Superior temporal gyrus (tissue), 1 donor: Measurements from ENCODE around the gene ST6GALNAC3.

Source experiments
- DNase-seq: peaks from one replicate; pipeline ENCODE4 v3.0.0-alpha.2; 2016; ENCODE audit errors: extremely low spot score

Gene ST6GALNAC3

DNA sequence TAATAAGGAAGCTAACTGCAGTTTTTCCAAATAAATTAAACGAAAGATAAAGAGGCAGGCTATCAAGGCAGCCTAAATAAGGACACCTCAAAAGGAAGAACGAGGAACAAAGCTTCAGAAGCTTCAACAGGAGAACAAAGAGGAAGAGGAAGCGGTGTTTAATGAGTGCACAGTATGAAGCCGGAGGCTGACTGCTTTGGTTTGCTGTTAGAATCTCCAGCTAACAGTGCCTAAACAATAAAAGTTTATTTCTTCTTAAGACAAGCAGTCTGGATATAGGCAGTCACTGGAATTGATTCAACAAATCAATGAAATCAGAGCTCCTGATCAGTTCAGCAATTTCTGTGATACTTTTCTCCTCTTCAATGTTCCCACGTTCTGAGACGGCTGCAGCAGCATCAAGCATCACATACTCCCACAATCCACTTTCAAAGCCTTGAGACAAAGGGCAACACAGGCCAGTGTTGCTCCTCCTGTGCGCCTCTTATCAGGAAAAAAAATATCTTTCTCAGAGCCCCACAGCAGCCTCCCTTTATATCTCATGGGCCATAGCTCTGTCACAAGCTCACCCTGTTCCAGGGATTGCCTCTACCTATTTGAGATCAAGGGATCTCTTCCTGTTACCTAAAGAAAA lies 427.2 kb downstream of the ST6GALNAC3 start:
- no peak for DNase-seq

DNA sequence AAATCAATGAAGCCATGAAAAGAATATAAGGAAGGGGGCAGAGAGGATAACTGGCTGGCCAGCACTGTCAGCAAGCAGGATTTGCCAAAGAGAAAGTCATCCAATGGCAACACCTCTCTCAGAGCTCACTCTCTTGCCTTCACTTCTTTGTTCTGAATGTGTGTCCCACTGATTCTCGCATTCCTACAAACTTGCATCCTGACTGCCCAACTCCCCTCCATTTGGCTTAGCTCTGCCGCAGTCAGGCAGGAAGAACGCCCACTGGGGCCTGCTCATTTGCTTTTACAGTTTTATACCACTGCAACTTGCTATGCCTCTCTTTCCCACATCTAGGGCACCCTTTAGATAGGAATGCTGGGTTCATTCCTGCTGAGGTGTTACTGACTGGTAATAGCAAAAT lies 428.6 kb downstream of the ST6GALNAC3 start:
- peak; percentile 42 for DNase-seq

DNA sequence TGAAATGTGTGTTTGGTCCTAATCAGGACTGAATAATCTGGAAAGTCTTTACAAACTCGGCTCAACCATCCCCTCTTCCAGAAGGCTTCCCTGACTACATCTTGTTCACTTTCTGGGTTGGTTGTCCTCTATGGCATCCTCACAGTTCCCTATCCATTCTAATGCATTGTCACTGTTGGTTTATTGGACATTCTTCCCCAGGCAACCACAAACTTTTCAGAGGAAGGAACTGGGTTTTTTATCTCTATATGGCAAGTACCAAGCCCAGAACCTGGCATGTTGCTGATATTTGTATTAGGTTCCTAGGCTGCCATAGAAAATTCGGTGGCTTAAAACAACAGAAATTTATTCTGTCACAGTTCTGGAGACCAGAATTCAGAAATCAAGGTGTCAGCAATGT lies 429.2 kb downstream of the ST6GALNAC3 start:
- no peak for DNase-seq

DNA sequence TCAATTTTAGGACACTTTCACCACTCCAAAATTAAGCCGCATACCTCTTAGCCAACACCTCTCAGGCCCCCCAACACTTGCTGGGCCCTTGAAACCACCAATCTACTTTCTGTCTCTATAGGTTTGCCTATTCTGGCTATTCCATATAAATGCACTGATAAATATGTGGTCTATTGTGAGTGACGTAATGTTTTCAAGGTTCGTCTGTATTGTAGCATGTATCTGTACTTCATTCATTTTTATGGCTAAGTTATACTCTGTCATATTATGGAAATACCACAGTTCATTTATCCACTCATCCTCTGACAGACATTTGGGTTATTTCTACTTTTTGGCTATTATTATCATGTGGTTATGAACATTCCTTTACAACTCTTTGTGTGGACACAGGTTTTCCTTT lies 432.8 kb downstream of the ST6GALNAC3 start:
- DNase-seq: no peak

DNA sequence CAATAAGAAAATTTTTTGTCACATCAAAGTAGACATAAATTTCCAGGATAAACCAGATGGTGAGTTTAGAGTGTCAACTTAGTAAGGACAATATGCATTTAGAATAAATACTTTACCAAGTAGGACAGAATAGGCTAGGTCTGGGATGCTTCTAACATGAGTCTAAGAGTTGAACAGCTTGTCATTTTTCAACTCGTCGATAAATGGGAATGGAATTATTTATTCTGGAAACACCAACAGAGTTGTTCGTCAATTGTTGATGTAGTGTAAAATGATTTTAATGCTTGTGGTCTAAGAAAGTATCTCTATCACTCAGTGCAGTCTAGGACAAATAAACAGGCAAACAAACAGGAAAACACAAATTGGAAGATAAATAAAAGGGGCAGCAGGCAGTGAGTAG lies 434.3 kb downstream of the ST6GALNAC3 start:
- DNase-seq: no peak

DNA sequence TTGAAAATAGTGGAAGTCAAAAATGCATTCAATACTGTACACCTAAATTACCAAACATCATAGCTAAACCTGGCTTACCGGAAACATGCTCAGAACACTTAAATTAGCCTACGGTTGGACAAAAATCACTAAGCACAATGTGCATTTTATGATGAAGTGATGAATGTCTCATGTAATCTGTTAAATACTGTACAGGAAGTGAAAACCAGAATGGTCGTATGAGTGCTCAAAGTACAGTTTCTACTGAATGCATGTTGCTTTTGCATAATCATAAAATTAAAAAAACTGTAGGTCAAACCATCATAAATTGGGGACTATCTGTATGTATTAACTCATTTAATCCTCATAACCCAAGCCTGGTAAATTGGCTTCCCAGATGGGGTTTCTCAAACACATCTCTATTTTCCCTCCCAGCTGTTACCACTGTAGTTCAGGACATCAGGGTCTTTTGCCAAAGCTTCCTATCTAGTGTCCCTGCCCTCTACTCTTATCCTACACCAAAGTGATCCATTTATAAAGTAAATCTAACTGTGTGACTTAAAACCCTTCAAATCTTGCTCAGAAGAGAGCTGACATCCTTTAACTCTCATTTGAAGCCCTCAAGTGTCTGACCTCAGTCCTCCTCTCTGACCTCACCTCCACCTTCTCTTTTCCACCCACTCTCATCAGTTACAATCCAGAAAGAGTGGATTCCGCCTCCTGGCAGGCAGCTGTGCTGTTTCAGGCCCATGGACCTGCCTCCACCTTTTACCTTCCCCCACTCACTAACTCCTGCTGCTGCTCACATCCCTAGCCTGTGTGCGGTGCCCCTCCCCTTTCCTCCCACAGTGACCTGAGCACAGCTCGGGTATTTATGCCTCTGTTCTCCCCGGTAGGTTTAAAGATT lies 436.4 kb downstream of the ST6GALNAC3 start:
- no peak for DNase-seq

DNA sequence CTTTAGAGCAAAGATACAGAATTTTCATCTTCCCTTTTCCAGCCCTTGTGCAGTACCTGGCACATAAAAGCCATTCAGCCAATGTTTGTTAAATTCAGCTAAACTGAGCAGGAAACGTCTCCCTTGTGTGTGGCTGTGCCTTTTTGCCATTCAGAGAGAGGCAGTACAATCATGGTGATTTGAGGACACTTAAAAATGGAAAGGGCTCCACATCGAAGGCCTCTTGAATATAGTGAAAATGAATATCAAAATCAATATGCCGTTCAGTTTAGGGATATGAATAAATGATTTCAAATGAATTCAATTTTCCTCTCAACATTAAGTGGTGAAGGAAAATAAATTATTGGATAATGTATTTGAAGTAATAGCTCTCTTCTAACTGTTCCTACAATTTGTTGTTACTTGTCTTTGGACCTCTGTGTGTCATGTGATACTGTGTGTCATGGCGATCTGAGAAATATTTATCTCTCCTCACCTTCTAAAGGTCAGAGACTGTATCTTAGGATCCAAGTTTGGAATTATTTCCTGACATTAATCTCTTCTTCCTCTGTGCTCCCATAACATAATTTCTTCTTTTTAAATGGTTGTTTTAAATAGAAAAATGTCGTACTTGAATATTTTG lies 437.1 kb downstream of the ST6GALNAC3 start:
- no peak for DNase-seq

DNA sequence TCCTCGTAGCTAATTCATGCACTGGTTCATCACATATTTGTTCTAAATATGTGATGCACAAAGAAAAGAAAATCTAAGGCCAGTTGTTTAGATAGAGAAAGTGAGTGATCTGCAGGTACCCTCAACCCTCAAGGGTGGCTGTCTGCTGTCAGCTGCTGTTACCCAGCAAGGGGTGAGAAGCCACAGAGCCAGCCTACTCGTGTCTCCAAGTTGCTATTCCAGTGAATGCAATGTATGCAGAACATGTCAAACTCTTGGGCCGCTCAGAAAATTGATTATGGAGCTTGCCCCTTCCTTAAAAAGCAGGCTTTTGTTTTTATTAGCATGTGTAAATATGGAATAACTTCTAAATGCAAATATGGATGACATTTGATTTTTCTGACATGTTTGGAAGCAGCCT lies 456.4 kb downstream of the ST6GALNAC3 start:
- DNase-seq: no peak

DNA sequence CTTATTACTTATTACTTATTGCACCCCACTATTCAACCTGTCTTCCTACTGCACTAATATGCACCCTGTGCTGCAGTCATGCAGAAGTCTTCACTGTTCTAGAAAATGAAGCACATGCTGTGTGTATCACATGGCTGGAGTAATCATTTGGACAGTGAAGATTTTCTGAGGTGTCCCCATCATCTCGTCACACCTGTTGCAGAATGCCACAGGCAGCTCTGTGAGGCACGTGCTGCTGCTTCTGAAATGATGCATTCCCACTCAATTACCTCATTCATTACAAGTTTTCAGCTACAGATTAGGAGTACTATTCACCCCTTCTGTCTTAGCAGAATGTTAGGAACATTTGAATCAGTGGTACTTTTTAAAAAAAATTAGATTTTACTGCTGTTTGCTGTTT lies 467.1 kb downstream of the ST6GALNAC3 start:
- no peak for DNase-seq

DNA sequence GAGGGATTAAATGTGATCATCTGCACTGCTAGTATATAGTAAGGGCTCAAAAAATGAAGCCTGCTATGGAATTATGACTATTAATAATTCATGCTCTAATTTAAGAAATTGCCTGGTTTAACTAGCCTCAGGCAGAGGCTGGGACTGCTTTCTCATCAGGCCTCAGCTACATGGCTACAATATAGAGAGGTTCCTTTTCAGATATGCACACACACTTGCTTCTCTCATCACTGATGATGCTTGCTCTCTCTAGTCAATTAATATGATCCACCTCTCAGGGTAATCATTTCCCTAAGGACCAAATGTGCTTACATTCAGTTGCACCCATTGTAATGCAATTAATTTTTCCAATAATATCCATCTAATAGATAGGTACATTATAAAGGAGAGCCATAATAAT lies 467.8 kb downstream of the ST6GALNAC3 start:
- no peak for DNase-seq

DNA sequence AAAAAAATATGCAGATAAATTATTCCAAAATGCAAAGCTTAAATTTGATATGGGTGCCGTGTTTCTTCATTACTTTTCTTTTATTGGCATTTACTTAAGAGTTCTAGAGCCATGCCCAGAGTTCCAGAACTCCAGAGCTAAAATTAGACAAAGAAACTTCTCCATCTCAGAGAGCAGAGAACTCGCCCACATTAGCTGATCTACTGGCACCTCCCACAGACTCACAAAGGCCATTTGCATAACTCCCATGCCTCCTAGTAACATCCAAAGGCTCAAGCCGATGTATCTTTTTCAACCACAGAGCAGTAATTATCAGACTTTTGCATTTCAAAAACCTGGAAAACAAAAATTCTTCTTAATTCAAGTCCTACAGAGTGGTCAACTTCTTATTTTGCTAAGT lies 468.9 kb downstream of the ST6GALNAC3 start:
- DNase-seq: peak; percentile 28

DNA sequence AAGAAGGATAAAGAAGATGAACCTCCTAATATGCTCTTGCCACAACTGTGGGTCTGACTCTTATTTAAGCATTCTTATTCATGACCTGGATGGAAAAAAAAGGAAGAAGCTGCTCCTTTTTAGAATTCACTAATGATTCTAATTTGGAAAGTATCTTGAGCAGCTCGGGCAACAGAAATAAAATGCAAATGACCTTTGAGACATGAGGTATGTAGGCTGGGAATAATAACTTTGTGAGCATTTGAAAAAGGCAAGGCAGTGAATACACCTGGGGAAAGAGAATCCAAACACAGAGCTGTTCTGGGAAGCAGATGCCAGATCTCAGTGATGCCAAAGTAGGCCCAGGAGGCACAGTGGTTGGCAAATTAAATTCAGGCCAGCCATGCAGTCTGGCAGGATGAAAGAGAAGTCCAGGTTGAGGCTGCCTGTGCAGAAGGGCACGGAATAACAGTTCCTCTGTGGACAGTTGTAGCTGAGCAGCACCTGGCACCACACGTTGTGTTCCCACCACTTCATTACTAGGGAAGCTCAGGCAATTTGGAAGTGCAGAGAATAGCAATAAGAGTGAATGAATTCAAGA lies 471.9 kb downstream of the ST6GALNAC3 start:
- no peak for DNase-seq

DNA sequence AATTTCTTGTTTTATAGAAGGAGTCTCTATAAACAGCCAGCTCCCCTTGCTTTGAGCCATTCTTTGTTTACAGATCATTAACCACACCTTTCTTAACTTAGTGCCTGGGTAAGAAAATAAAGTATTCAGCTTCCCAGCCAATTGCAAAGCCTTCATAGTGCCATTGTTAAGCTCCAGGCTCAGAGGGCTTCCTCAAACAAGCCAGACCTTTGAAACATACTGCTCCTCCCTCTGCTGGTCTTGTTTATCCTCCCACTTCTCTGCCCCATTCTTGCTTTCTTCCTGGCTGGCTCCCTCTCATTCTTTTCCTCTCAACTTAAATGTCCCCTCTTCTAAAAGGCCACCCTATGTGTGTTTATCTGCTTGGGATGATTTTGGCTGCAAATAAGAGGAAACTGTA lies 473.4 kb downstream of the ST6GALNAC3 start:
- DNase-seq: no peak

DNA sequence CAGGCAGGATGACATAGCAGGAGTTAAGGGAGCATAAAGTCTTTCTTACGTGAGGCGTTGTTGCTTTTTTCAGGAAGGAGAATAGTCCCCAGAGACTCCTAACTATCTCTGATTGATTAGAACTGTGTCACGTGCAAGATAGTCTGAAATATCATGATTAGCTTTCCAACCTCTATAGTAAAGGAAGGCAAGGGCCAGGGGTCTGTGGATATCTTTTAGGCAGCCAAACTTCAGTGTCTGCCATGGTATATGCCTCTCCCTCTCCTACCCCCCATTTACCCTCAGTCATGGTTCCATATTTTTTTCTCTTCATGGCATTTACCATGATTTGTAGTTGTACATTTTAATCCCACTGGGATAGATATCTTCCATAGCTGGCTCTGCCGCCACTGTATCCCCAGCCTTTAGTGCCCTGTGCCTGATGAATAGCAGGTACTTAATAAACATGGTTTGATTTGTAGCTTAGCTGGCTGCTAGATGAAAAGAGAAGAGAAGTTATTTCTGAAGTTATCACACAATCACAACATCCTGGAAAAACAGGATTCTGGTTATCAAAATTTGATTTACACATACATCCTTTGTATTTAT lies 474.1 kb downstream of the ST6GALNAC3 start:
- DNase-seq: no peak

DNA sequence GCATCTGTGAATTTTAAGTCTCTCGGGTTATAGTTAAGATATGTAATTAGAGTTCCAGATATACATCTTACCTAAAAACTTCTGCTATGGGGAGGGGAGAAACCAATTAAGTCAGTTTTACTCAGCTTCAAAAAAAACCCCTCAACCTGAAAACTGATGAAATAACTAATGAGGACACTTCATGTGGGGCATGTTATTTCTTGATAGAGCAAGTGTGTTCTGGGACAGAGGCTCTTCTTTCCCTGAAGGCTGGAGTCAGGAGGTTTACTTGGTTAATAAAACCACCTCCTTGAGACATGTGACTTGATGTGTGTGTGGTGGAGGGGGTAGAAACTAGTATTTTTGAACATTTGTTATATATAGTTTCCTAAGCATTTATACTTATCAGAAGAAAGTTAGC lies 479.7 kb downstream of the ST6GALNAC3 start:
- no peak for DNase-seq

DNA sequence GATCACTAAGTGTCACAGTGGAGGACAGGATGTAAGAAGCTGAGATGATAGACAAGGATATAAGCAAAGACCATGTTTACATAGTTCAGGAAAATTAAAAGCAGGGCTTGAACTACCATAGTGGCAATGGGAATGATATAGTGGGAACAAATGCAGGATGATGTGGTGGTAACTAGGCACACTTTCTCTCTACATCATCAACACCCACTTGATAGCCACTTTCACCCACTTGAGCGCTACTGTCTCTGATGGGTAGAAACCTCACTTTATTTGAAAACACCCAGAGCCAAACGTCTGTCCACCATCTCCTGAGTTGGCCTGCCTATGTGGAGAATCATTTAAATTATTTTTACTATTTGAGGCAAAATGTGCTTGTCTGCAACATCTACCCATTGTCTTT lies 487.7 kb downstream of the ST6GALNAC3 start:
- no peak for DNase-seq

DNA sequence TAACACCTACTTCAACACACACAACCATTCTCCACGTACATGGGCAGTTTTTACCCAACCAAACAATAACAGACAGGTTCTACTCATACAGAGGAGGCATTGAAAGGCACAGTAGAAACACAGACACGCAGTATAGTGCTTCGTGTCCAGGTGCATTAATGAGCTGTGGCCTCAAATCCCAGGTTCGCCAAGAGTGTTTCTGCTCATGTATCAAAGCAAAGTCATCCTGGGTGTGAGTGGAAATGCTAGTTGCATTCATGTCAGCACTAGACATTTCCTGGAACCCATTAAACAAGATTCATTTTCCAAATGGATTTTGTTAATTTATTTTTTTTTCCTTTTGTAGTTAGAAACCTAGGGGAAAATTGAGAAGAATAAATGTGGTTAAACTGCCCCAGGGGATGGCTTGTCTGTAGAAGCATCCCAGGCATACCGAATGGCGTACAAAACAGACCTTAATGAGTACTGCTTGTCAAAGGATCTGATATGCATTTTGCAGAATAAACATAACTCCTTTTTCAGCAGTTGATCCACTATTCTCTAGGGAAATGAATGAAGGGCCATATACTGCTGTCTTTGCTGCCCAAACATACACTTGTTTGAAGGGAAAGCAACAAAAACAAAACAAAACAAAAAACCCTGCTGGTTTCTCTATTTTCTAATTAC lies 494.2 kb downstream of the ST6GALNAC3 start:
- no peak for DNase-seq

DNA sequence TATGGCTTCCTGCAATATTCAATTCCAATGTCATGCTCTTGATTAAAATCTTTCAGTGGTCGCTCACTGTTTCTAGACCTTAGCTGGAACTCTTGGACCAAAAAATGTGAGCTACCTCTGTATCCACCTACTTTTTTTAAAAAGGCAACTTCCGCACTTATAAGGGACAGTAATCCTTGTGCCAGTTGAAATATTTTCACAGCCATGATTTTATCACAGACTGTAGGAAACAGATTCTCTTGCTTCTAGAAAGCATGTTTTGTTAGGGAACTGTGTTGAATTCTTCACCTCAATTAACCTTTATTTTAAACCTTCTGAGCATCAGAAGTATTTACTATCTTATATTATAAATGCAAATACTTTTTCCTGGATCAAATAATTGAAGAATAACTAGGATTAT lies 496.7 kb downstream of the ST6GALNAC3 start:
- DNase-seq: no peak

DNA sequence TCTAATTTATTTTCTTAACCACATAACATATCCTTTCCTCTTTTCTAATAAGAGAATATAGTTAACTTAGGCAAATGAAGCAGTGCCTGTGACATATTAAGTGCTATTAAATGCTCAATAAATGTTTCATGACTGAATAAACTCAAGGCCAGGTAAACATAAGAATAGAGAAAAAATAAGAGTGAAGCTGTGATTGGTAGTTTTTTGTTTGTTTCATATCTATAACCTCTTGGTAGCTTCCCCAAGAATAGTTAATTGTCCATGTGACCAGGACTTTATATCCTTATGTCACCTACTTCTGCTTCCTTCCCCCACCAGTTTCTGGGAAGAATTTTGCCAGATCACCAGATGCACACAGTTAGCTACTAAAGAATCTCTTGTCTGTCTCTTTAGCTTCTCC lies 497.7 kb downstream of the ST6GALNAC3 start:
- DNase-seq: no peak

DNA sequence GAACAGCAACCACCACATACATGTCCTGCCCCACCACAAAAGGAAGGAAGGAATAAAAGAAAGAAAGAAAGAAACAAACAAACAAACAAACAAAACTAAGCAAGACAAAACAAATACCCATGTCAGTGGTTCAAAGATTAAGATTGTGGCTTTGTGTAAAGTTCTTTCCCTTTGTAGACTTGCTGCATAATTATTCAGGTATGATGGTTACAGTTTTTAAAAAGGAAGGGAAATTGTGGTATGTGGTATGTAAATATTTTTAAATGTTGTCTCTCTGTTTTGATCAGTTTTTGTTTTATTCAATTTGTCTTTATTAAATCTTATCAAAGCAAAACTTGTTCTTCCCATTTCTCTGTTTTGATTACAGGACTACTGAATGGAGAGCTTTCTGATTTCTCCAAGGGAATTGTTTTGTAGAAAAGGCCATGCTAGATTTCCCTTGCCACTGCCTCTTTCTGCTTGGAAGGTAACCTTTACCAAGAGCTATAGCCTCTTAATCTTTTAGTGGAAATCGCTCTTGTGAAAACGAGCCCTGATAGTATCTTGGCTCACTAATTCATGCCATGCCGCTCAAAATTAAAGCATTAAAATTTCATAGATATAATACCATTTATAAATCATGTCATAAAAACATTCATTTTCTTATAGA lies 502.5 kb downstream of the ST6GALNAC3 start:
- no peak for DNase-seq

DNA sequence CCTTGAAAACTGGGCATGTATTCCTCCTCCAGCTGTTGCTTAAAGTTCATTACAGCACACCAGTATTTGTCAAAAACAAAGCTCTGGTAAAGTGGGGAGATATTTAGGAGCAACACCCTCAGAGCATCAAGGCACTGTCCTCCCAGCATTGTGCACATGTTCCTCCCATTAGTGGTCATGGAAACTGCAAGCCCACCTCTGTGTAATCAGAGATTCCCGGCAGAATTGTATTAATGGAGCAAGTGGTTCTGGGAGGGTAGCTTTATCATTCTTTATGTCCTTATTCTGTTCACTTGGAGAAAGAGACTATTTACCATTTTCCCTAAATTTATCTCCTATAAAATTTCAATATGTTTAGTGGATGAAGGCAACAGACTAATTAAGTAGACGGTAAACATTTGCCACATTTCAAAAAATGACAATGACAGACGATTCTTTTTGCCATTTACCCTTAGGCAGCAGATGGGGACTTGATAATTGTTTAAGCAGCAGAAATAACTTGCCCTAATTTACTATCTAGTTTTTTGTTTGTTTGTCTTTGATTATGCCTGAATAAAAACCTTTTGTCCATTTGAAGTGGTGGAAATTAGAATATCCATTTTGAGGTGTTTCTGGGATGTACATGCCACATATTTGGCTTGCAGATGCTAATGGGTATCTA lies 503.1 kb downstream of the ST6GALNAC3 start:
- no peak for DNase-seq
